Skeletal muscle satellite cell (primary cell): ENCODE results near the gene ARSB.
A peak's percentile ranks its signal among the peaks of the same experiment; 100 is the strongest.

Experiments
- H3K27me3 ChIP-seq: 2 replicates; pipeline ENCODE4 v1.7.0; 2013; ENCODE audit warnings: low read length; ENCODE audit not compliant: control insufficient read depth, insufficient read depth
- H3K36me3 ChIP-seq: 2 replicates; pipeline ENCODE4 v1.7.0; 2013; ENCODE audit warnings: mild to moderate bottlenecking, control low read depth, low read length; ENCODE audit not compliant: insufficient read depth
- H3K4me1 ChIP-seq: 2 replicates; pipeline ENCODE4 v1.7.0; 2013; ENCODE audit warnings: low read length; ENCODE audit not compliant: control insufficient read depth, insufficient read depth
- H3K4me2 ChIP-seq: 2 replicates; pipeline ENCODE4 v1.7.0; 2013; ENCODE audit warnings: mild to moderate bottlenecking, low read length
- H3K4me3 ChIP-seq: 2 replicates; pipeline ENCODE4 v1.7.0; 2013; ENCODE audit warnings: low read length
- H3K9ac ChIP-seq: 2 replicates; pipeline ENCODE4 v1.7.0; 2013; ENCODE audit warnings: mild to moderate bottlenecking, low read depth, low read length, moderate library complexity
- H3K9me3 ChIP-seq: replicated peaks from 2 replicates; pipeline ENCODE4 v1.7.0; 2013; ENCODE audit warnings: mild to moderate bottlenecking, control low read depth, low read length

ARSB gene

GRCh38 chr5:78927657-78928282 lies 57.3 kb downstream of the ARSB start:
- no peaks in the 10 kb centered on the region for H3K36me3 ChIP-seq
- H3K4me2 ChIP-seq, result peak overlapping the region; percentile 1
- no peak overlapping the region for H3K9ac ChIP-seq
- H3K4me3 ChIP-seq, result no peak overlapping the region
- H3K4me1 ChIP-seq, result peaks cover 8% of the 10 kb centered on the region
- no peaks in the 10 kb centered on the region for H3K9me3 ChIP-seq
- no peaks in the 10 kb centered on the region for H3K27me3 ChIP-seq

DNA sequence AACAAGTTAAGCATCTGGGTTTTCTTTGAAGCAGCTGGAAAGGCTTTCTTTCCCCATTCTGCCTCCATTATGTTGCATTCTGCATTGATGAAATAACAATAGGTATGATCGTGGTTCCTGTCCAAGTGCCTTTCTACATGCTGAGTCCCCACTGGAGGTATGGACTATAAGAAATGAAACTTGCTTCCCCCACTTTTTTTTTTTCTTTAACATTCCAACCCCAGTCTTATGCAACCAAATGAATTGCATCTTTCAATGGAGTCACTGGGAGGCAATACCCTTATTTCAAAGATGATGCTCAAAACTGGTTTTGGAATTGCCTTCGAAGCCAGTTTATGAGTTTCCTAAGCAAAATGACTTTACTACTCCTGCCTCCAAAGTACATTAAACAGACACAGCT lies 58.9 kb downstream of the ARSB start:
- H3K9ac ChIP-seq, result no peak overlapping the region
- H3K4me3 ChIP-seq, result no peak overlapping the region
- H3K9me3 ChIP-seq, result no peaks in the 10 kb centered on the region
- no peak overlapping the region for H3K4me2 ChIP-seq
- peaks cover 8% of the 10 kb centered on the region for H3K4me1 ChIP-seq
- no peaks in the 10 kb centered on the region for H3K36me3 ChIP-seq
- H3K27me3 ChIP-seq, result no peaks in the 10 kb centered on the region

DNA sequence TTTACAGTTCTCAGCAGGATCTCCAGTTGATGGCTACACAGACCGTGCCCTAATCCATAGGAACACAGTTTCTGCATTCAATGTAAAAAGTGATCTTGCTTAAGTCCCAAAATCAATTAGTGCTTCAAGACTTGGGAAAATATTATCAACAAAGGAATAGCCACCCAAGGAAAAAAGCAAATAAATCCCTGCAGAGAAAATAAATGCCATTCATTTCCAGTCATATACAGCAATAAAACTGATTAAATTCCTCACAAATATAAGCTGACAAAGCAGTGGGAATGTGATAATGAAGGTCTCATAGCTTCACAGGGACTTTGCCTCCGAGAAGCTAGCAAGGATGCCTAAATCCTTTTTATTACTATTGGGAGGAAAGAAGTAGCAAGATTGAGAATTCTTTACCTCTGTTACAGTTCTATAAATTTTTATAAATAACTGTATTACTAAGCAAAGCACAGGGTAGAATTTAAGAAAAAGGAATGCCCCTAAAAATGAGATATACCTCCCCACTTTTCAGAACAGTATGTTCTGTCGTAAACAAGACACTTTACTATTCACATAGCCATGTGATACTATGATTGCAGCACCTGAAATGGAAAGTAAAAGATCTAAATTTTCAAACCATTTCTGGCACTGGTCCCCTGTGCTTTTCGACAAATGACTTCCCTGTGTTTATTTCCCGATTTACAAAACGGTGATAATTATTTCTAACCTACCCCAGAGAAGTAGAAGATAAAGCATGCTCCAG lies 59.8 kb downstream of the ARSB start:
- no peaks in the 10 kb centered on the region for H3K36me3 ChIP-seq
- no peak overlapping the region for H3K4me3 ChIP-seq
- H3K4me1 ChIP-seq, result peaks cover 8% of the 10 kb centered on the region
- H3K4me2 ChIP-seq, result no peak overlapping the region
- H3K9me3 ChIP-seq, result no peaks in the 10 kb centered on the region
- no peaks in the 10 kb centered on the region for H3K27me3 ChIP-seq
- no peak overlapping the region for H3K9ac ChIP-seq

DNA sequence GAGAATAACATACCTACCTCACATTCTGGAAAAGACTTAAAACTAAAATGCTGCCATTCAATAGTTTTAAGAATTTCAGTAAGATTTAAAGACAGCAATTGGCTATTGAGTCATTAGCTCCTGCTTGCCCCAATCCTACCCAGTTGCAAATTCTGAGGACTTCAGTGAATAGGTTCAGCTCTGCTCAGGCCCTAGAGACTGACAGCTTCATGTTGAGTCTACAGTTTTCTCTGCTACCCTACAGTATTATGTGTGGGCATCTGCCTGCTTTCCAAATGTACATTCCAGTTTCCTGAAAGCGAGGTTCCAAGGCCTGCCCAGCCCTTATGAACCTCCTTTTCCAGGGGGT lies 61.5 kb downstream of the ARSB start:
- no peak overlapping the region for H3K4me2 ChIP-seq
- peaks cover 8% of the 10 kb centered on the region for H3K4me1 ChIP-seq
- H3K27me3 ChIP-seq, result no peaks in the 10 kb centered on the region
- no peaks in the 10 kb centered on the region for H3K9me3 ChIP-seq
- H3K36me3 ChIP-seq, result no peaks in the 10 kb centered on the region
- no peak overlapping the region for H3K4me3 ChIP-seq
- no peak overlapping the region for H3K9ac ChIP-seq

DNA sequence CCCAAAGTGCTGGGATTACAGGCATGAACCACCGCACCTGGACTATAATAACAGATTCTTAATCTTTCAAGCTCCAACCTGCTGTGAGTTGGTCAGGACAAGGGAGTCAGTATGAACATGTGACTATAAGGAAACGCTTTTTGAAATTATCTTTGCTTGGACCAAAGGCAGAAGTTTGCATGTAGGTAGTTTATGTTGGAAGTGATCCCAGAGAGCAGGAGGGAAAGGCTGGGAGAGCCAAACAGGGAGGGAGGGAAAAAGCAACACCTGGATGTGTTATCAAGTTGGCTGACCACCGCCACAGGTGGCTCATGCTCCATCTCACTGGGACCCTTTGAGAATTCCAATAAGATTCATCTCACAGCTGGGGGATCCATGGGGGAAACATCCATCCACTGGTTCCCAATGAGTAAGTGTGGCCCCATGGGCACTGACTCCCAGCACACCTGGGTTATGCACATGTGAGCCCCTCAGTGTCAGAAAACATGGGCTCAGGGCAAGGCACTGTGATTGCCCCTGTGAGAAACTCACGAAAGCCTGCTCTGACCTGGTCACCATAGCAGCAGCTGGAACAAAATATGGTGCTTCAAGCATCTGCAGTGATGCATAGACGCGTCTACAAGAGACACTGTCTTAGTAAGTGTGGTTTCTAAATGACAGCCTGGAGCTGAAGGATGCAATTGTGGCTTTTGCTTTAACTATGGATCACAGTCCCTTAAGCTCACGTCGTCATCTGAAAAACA lies 62.1 kb downstream of the ARSB start:
- no peaks in the 10 kb centered on the region for H3K36me3 ChIP-seq

DNA sequence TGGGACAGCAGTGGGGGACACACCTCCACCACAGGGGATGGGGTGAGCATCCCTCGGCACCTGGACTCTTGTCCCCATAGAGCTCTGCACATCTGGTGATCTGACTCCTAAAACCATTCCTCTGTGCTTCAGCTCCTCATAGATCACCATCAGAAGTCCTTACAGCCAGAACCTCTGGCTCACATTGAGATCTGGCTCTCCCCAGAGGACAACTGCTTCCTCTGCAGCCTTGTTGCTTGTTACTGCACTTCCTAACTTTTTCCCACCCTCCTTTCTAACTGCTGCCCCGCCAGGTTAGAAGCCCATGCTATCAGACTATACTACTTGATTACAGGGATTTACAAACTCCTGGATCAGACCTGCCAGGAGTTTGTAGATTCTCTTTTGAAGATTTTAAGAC lies 64.5 kb downstream of the ARSB start:
- no peaks in the 10 kb centered on the region for H3K36me3 ChIP-seq
- no peak overlapping the region for H3K4me3 ChIP-seq
- no peaks in the 10 kb centered on the region for H3K9me3 ChIP-seq
- H3K4me2 ChIP-seq, result no peak overlapping the region
- no peaks in the 10 kb centered on the region for H3K27me3 ChIP-seq
- no peaks in the 10 kb centered on the region for H3K4me1 ChIP-seq
- H3K9ac ChIP-seq, result no peak overlapping the region

More for the DNA sequence above, 62.1 kb downstream of the ARSB start:
- H3K4me1 ChIP-seq, result peaks cover 8% of the 10 kb centered on the region
- no peak overlapping the region for H3K9ac ChIP-seq
- H3K4me2 ChIP-seq, result no peak overlapping the region
- no peak overlapping the region for H3K4me3 ChIP-seq
- H3K27me3 ChIP-seq, result no peaks in the 10 kb centered on the region
- H3K9me3 ChIP-seq, result no peaks in the 10 kb centered on the region

DNA sequence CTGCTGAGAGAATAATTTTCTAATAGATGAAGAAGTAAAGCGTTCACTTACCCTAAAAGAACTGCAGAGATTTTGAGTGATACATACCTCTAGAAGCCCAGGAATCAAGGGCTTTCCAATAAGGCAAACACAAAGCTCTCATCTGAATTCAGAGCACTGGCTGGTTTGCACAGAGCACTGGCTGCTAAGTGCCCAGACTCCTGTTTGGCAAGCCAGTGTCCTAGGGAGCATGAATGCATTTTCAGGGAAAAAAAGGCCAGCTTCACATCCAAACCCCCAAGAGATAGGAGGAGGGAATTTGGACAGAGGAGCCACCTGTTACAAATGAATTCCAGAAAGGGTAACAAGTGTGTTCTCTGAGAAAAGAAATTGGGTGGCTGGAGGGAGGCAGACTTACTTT lies 65.3 kb downstream of the ARSB start:
- no peaks in the 10 kb centered on the region for H3K9me3 ChIP-seq
- H3K27me3 ChIP-seq, result no peaks in the 10 kb centered on the region
- H3K9ac ChIP-seq, result no peak overlapping the region
- no peaks in the 10 kb centered on the region for H3K4me1 ChIP-seq
- no peak overlapping the region for H3K4me3 ChIP-seq
- H3K36me3 ChIP-seq, result no peaks in the 10 kb centered on the region
- no peak overlapping the region for H3K4me2 ChIP-seq

DNA sequence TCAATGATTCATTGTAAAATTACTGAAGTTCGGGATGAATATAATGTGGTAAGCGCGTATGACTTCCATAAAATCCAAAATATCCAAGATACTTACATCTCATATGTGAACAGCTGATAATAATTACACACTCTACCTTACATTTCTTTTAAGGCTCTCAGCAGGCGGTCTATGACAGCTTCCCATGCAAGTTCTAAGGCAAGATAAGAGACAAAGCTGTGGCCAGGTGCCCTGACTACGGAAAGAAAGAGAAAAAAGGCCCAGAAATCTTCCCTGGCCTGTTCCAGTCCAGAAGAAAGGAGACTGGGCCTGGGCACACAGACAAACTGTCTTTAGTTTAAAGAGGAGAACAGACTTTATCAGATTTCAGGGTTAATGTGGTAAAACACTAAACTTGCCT lies 69.1 kb downstream of the ARSB start:
- Histone ChIP-seq H3K36me3 (no peaks in the 10 kb centered on the region), H3K9me3 (no peaks in the 10 kb centered on the region), H3K27me3 (no peaks in the 10 kb centered on the region), H3K4me1 (no peaks in the 10 kb centered on the region), H3K9ac (no peak overlapping the region), H3K4me2 (no peak overlapping the region), H3K4me3 (no peak overlapping the region)

DNA sequence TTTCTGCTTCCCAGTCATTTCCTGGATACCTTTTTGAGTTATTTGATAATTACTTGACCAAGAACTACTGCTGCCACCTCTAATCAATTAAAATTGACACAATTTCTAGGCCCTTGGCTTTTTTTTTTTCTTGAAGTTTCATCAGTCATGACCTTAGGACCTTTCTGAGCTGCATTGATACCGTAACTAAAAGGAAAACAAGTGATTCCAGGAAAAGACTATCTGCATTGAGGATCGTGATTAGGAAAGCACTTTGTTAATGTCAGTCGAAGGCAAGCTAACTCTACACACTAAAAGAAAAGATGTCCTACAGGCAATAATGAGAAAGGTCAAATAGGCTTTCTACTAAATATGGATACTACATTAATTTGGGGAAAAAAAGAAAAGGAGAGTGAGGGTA lies 69.9 kb downstream of the ARSB start:
- Histone ChIP-seq H3K27me3 (no peaks in the 10 kb centered on the region), H3K9me3 (no peaks in the 10 kb centered on the region), H3K4me3 (no peak overlapping the region), H3K9ac (no peak overlapping the region), H3K4me1 (no peaks in the 10 kb centered on the region), H3K36me3 (no peaks in the 10 kb centered on the region), H3K4me2 (no peak overlapping the region)

DNA sequence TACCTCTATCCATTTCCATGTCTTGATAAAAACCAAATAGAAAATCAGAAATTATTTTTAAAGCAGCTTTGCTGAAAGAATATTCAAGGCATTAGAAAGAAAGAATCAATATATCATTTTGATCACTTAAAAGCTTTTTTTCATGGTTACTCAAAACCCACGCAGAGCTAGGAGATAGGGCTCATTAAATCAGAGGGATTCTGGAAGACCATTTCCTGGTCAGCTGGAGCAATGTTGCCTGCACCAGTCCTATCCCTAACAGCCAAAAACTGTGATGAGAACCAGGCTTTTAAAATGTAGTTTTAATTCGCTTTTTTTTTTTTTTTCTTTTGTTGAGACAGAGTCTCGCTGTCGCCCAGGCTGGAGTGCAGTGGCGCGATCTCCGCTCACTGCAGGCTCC lies 72.3 kb downstream of the ARSB start:
- no peak overlapping the region for H3K9ac ChIP-seq
- H3K27me3 ChIP-seq, result no peaks in the 10 kb centered on the region
- no peaks in the 10 kb centered on the region for H3K9me3 ChIP-seq
- H3K4me1 ChIP-seq, result peaks cover 13% of the 10 kb centered on the region
- no peaks in the 10 kb centered on the region for H3K36me3 ChIP-seq
- no peak overlapping the region for H3K4me2 ChIP-seq
- H3K4me3 ChIP-seq, result no peak overlapping the region

DNA sequence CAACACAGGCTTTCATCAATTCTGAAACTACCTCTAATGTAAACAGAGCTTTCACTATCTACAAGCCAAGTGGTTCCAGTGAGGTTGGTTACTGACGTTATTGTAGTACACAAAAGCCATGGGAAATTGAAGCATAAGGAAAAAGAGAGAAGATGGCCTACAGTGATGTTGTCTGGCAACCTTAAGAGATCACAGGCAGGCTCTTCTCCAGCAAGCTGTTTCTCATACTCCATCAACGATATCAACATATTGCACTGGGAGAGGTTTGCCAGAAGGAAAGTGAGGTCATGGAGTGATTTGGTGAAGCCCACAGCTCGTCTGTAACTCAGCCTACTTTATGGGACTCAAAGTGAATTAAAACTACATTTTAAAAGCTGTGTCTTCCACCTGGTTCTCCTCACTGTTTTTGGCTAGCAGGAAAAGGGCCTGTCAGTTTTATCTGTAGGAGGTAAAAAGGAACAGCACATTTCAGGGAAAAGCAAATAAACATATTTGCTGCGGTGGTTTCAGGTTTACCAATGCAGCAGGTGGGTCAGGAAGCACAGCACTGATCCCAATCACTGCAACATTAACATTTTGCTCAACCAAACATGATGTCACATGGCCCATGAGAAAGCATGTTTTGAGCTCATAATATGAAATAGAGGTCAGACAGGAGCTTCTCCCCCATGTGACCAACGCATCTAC lies 72.9 kb downstream of the ARSB start:
- Histone ChIP-seq H3K36me3 (no peaks in the 10 kb centered on the region), H3K4me1 (peaks cover 17% of the 10 kb centered on the region), H3K9me3 (no peaks in the 10 kb centered on the region), H3K4me3 (no peak overlapping the region), H3K9ac (no peak overlapping the region), H3K27me3 (no peaks in the 10 kb centered on the region), H3K4me2 (no peak overlapping the region)
